GM19463 (cell line): ENCODE results near the gene KCNQ1.

Experiments used
- ATAC-seq: cut with Tn5 transposase; IDR thresholded peaks from one replicate; pipeline ENCODE4 v1.9.1; 2021; ENCODE audit warnings: mild to moderate bottlenecking, moderate library complexity; ENCODE audit not compliant: unreplicated experiment

The KCNQ1 gene

GRCh38 chr11:2725368-2726300 is 280.8 kb downstream of the KCNQ1 start:
- no peak for ATAC-seq

- no peak for ATAC-seq
These were observed 282.2 kb downstream of the KCNQ1 start for GRCh38 chr11:2726964-2727363.

- ATAC-seq: no peak
These were observed 283.4 kb downstream of the KCNQ1 start for GRCh38 chr11:2728128-2728662.

GRCh38 chr11:2728663-2729332 is 284.0 kb downstream of the KCNQ1 start:
- no peak for ATAC-seq

GRCh38 chr11:2729841-2730240 is 285.0 kb downstream of the KCNQ1 start:
- ATAC-seq: no peak

GRCh38 chr11:2730272-2731129 is 285.7 kb downstream of the KCNQ1 start:
- no peak for ATAC-seq

- ATAC-seq: no peak
These were observed 286.6 kb downstream of the KCNQ1 start for GRCh38 chr11:2731130-2732125.

GRCh38 chr11:2732261-2732939 is 287.6 kb downstream of the KCNQ1 start:
- ATAC-seq: no peak

GRCh38 chr11:2732940-2733628 is 288.3 kb downstream of the KCNQ1 start:
- ATAC-seq: no peak

- no peak for ATAC-seq
These were observed 289.6 kb downstream of the KCNQ1 start for GRCh38 chr11:2734181-2735052.

GRCh38 chr11:2735053-2735589 is 290.3 kb downstream of the KCNQ1 start:
- ATAC-seq: no peak

GRCh38 chr11:2736577-2737225 is 291.9 kb downstream of the KCNQ1 start:
- no peak for ATAC-seq

- no peak for ATAC-seq
These were observed 292.4 kb downstream of the KCNQ1 start for GRCh38 chr11:2737226-2737590.

GRCh38 chr11:2737866-2738265 is 293.1 kb downstream of the KCNQ1 start:
- no peak for ATAC-seq

- ATAC-seq: no peak
These were observed 294.0 kb downstream of the KCNQ1 start for GRCh38 chr11:2738551-2739431.
